ENCODE measurements around the gene GON4L. TPM values are rescaled to one million over a fixed set of nuclear protein-coding genes. Genes with fewer than 3 reads are reported as not detected.
"Not testable (repeated sequence)": the region's sequence is repeated elsewhere in the genome, so short reads cannot be mapped to it uniquely, and the experiment has no call there.

GON4L gene
- total RNA-seq, 3 donors from 2014 or later (not counting 1 experiment from before 2014, with no cell fraction given) = 127 to 147 (median 146) TPM

DNA sequence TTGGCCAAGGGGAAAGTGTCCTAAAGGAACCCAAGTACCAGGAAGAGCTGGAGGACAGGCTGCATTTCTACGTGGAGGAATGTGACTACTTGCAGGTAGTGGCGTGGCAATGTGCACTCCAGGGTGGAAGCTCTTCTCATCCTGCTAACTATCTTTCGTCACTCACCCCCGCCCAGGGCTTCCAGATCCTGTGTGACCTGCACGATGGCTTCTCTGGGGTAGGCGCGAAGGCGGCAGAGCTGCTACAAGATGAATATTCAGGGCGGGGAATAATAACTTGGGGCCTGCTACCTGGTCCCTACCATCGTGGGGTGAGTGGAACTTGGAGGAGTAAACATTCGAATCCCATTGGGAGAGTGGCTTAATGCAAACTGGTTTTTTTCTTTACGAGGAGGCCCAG, 109.4 kb downstream of the GON4L start:
- H3K4me3 ChIP-seq (ENCODE audit: low read length); H3K9me3 ChIP-seq (ENCODE audit: control insufficient read depth, insufficient read depth, low read length); H3K4me1 Mint-ChIP-seq; H3K4me3 Mint-ChIP-seq; H3K27ac Mint-ChIP-seq; H3K27ac ChIP-seq (ENCODE audit: low read length); H3K27me3 ChIP-seq (ENCODE audit: control insufficient read depth, insufficient read depth, low read length); H3K36me3 Mint-ChIP-seq; H3K36me3 ChIP-seq (ENCODE audit: control insufficient read depth, insufficient read depth, low read length); ATAC-seq; H3K4me1 ChIP-seq (ENCODE audit: control insufficient read depth, insufficient read depth, low read length); intact Hi-C loops (cut with micrococcal nuclease); H3K9me3 Mint-ChIP-seq; DNase-seq; H3K27me3 Mint-ChIP-seq (ENCODE audit: low read depth in 2 of 2): not testable (repeated sequence)
- WGBS (ENCODE audit: insufficient coverage) = 93% methylated on average over 7 of the region's 12 CpGs

DNA sequence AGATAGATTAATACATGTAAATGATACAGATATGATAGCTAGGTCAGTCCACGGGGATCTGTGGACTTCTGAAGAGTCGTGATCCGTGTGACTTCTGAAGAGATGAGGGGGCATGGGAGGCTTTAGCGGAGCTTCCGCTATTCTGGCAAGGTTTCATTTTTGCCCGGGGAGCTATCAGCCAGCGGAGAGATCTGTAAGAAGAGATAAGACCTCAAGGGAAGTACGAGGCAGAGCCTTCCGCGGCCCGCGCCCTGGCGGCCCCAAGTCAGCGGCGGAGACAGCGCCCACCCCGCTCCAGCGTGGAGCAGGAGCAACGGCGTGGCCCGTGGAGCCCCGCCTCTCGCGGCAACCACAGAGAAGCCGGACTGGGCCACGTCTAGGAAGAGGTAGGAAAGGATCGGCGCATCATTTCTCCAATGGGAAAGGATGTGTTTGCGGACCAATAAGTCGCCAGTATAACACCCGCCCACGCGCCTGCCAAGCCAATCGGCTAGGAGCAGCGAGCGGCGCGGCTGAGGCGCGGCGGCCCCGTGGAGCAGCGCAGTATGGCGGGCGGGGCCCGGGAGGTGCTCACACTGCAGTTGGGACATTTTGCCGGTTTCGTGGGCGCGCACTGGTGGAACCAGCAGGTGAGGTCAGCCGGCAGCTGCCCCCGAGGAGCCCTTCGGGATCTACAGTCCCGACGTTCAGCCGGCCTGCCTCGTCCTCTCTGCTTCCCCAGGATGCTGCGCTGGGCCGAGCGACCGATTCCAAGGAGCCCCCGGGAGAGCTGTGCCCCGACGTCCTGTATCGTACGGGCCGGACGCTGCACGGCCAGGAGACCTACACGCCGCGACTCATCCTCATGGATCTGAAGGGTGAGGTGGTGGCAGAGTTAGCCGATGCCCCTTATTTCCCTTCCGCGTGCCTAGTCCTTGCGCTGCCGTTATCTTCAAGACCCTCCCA, 111.5 kb downstream of the GON4L start:
- H3K4me1 ChIP-seq (ENCODE audit: control insufficient read depth, insufficient read depth, low read length); H3K27me3 ChIP-seq (ENCODE audit: control insufficient read depth, insufficient read depth, low read length); H3K27me3 Mint-ChIP-seq (ENCODE audit: low read depth in 2 of 2); intact Hi-C loops (cut with micrococcal nuclease); H3K36me3 ChIP-seq (ENCODE audit: control insufficient read depth, insufficient read depth, low read length); H3K36me3 Mint-ChIP-seq; H3K9me3 ChIP-seq (ENCODE audit: control insufficient read depth, insufficient read depth, low read length); H3K9me3 Mint-ChIP-seq; H3K4me1 Mint-ChIP-seq: not testable (repeated sequence)
- peak overlapping the region; percentile 46 for H3K4me3 ChIP-seq (ENCODE audit: low read length)
- ATAC-seq = peak; percentile 94 to 97 (median 95)
- under 1% methylated on average over 32 of the region's 77 CpGs for WGBS (ENCODE audit: insufficient coverage)
- peak; percentile 75 to 93 for DNase-seq
- peak overlapping the region; percentile 19 for H3K27ac ChIP-seq (ENCODE audit: low read length)
- Mint-ChIP-seq H3K27ac (peak overlapping the region; percentile 88 to 93), H3K4me3 (peak overlapping the region; percentile 100)

DNA sequence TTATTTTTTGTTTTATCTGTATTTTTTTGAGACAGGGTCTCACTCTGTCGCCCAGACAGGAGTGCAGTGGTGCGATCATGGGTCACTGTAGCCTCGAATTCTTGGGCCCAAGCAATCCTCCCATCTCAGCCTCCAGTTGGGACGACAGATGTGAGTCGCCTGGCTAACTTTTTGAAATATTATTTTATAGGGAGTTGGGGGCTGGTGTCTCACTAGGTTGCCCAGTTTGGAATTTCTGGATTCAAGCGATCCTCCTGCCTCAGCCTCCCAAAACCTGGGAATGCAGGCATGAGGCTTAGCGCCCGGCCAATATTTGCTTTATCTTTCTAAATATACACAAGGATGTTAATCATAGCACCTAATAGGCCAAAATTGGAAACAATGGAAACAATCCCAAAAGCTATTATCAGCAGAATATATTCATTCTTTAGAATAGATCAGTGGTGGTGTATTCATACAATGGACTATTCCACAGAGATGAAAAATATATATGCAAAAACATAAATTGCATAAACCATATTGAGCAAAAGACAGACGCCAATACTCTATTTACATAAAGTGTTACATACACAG, 112.2 kb downstream of the GON4L start:
- H3K4me3 Mint-ChIP-seq = peak overlapping the region; percentile 100
- 96% methylated on average over 7 of the region's 9 CpGs for WGBS (ENCODE audit: insufficient coverage)
- H3K27me3 Mint-ChIP-seq (ENCODE audit: low read depth in 2 of 2) = no peaks in the 10 kb centered on the region
- no peak for DNase-seq
- no peak for ATAC-seq
- Histone ChIP-seq H3K4me3 (ENCODE audit: low read length) (peak overlapping the region; percentile 46), H3K27me3 (ENCODE audit: control insufficient read depth, insufficient read depth, low read length) (no peaks in the 10 kb centered on the region), H3K27ac (ENCODE audit: low read length) (peak overlapping the region; percentile 19), H3K36me3 (ENCODE audit: control insufficient read depth, insufficient read depth, low read length) (no peaks in the 10 kb centered on the region), H3K9me3 (ENCODE audit: control insufficient read depth, insufficient read depth, low read length) (no peaks in the 10 kb centered on the region), H3K4me1 (ENCODE audit: control insufficient read depth, insufficient read depth, low read length) (peaks cover 10% of the 10 kb centered on the region)
- peaks cover 7 to 9% of the 10 kb centered on the region in 2 donors for H3K4me1 Mint-ChIP-seq
- H3K36me3 Mint-ChIP-seq = no peaks in the 10 kb centered on the region
- intact Hi-C loops (cut with micrococcal nuclease) = no loop called here
- no peaks in the 10 kb centered on the region for H3K9me3 Mint-ChIP-seq
- peak overlapping the region; percentile 88 to 93 for H3K27ac Mint-ChIP-seq
- TF ChIP-seq, protein P1, sequence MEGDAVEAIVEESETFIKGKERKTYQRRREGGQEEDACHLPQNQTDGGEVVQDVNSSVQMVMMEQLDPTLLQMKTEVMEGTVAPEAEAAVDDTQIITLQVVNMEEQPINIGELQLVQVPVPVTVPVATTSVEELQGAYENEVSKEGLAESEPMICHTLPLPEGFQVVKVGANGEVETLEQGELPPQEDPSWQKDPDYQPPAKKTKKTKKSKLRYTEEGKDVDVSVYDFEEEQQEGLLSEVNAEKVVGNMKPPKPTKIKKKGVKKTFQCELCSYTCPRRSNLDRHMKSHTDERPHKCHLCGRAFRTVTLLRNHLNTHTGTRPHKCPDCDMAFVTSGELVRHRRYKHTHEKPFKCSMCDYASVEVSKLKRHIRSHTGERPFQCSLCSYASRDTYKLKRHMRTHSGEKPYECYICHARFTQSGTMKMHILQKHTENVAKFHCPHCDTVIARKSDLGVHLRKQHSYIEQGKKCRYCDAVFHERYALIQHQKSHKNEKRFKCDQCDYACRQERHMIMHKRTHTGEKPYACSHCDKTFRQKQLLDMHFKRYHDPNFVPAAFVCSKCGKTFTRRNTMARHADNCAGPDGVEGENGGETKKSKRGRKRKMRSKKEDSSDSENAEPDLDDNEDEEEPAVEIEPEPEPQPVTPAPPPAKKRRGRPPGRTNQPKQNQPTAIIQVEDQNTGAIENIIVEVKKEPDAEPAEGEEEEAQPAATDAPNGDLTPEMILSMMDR (IDR thresholded peaks at IDR 0.05) = no peak

DNA sequence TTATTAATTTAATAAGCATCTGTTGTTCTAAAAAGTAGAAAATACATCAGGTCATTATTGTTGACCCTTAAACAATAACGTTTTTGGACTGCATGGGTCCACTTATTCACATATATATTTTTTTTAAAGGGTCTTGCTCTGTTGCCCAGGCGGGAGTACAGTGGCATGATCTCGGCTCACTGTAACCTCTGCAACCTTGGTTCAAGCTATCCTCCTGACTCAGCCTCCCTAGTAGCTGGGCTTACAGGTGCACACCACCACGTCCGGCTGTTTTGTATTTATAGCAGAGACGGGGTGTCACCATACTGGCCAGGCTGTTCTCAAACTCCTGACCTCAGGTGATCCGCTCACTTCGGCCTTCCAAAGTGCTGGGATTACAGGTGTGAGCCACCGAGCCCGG, 115.1 kb downstream of the GON4L start:
- Mint-ChIP-seq H3K27me3 (ENCODE audit: low read depth in 2 of 2) (no peaks in the 10 kb centered on the region), H3K27ac (no peak overlapping the region), H3K4me1 (peaks cover 7 to 9% of the 10 kb centered on the region in 2 donors), H3K4me3 (no peak overlapping the region), H3K36me3 (no peaks in the 10 kb centered on the region), H3K9me3 (no peaks in the 10 kb centered on the region)
- no peak overlapping the region for H3K4me3 ChIP-seq (ENCODE audit: low read length)
- H3K4me1 ChIP-seq (ENCODE audit: control insufficient read depth, insufficient read depth, low read length) = peaks cover 10% of the 10 kb centered on the region
- H3K36me3 ChIP-seq (ENCODE audit: control insufficient read depth, insufficient read depth, low read length) = peaks cover 15% of the 10 kb centered on the region
- no peaks in the 10 kb centered on the region for H3K27me3 ChIP-seq (ENCODE audit: control insufficient read depth, insufficient read depth, low read length)
- H3K27ac ChIP-seq (ENCODE audit: low read length) = no peak overlapping the region
- intact Hi-C loops (cut with micrococcal nuclease) = no loop called here
- 87% methylated on average over 10 of the region's 10 CpGs for WGBS (ENCODE audit: insufficient coverage)
- TF ChIP-seq, protein P1 (IDR thresholded peaks at IDR 0.05) = no peak
- no peaks in the 10 kb centered on the region for H3K9me3 ChIP-seq (ENCODE audit: control insufficient read depth, insufficient read depth, low read length)
- ATAC-seq (no peak), DNase-seq (no peak)
